HG03025 (cell line): ENCODE data around the gene ERICH6.

Source experiments
- ATAC-seq: cut with Tn5 transposase; IDR thresholded peaks from one replicate; pipeline ENCODE4 v1.9.1; 2021; ENCODE audit warnings: mild to moderate bottlenecking, moderate library complexity; ENCODE audit not compliant: unreplicated experiment, low FRiP score

ERICH6 gene

GRCh38 chr3:150703756-150704344, at the start of gene ERICH6:
TSS of gene ERICH6 (minus strand) at chr3:150703920. CDS start at chr3:150703898, 22 bp downstream.
- peak; percentile 99 for ATAC-seq

GRCh38 chr3:150751781-150752263, 48.1 kb upstream of the ERICH6 start:
- ATAC-seq, result no peak

DNA sequence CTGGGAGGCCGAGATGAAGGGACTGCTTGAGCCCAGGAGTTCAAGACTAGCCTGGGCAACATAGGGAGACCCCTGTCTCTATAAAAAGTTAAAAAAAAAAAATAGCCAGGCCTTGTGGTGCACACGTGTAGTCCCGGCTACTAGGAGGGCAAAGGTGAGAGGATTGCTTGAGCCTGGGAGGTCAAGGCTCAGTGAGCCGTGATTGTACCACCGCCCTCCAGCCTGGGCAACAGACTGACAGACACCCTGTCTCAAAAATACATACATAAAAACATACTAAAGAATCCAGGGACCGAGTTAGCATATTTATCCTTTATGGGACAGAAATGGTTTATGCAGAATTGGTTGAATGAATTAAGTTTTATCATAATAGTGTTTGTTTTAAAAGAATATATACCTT, 45.5 kb upstream of the ERICH6 start:
- no peak for ATAC-seq

- ATAC-seq, result no peak
Observed at GRCh38 chr3:150748684-150749047, 44.9 kb upstream of the ERICH6 start.

- no peak for ATAC-seq
Observed at GRCh38 chr3:150747886-150748683, 44.4 kb upstream of the ERICH6 start.

- no peak for ATAC-seq
Observed at GRCh38 chr3:150746791-150747590, 43.3 kb upstream of the ERICH6 start.

- ATAC-seq, result no peak
Observed at GRCh38 chr3:150745832-150746231, 42.1 kb upstream of the ERICH6 start.

DNA sequence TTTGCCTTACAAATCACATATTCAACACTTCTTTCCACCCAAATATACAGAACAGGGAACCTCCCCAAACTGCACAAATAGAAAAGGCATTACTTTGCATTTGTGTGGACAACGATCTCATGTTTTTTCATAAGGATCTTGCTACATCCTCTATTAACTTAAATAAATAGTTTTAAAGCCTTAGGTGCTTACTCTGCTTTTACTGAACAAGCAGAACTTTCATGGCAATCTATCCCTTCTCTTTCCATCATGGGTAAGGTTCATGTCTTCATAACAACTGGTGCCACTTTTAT, 41.1 kb upstream of the ERICH6 start:
- ATAC-seq, result no peak

DNA sequence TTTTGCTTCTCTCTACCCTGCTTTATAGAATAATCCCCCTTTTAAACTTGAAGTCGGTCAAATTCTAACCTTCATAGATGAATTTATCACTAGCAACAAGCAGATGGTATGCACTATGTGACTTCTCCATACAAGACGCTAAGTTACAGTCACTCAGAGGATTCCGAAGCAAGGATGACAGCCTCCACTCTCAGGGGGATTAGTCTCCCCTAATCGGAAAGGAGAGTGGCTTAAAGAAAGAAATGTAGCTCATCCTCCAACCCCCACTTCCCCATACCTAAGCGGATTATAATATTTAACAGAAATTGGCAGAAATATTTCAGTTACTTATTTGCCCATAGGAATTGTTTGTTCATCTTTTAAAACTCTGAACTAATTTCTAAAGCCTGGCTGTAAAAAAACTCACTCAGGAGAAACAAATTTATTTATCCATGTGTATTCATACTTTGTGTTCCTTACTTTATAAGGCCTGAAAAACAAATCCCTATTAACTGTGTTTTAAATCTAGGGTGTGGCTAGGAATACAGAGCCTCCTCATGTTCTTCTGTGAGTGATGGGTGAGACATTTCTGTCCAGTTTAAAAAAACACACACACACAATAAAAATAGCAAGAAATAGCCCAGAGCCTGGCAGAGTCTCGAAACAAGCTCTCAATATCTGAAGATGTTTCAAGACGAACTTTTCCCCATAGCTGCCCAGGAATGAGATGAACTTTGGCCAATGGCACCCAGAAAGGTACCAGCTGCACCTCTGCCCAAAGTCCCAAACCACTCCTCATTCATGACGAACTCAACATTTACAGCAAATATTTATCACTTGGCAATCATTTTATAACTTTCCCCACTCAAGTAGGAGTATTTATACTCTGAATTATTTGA, 40.6 kb upstream of the ERICH6 start:
- ATAC-seq, result no peak

- ATAC-seq, result no peak
Observed at GRCh38 chr3:150743508-150743907, 39.8 kb upstream of the ERICH6 start.

- ATAC-seq, result no peak
Observed at GRCh38 chr3:150742679-150743078, 39.0 kb upstream of the ERICH6 start.

DNA sequence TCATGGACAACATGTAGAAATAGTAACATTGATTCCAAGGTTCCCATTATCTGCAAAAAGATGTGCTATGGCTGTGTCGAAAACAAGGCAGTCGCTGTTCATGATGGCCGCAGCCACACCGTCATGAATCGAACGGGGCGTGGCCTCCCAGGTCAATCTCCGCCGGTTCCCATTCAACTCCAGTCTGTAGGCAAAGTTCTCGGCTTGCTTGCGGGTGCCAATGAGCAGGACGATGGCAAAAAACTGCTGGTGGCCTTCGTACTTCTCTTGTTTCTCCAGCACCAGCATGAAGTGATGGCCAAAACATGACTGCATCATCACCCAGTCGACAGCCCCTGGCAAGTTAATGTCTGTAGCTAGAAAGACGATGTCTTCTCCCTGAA, 38.4 kb upstream of the ERICH6 start:
- no peak for ATAC-seq

GRCh38 chr3:150741497-150742140, 37.9 kb upstream of the ERICH6 start:
- ATAC-seq, result no peak

DNA sequence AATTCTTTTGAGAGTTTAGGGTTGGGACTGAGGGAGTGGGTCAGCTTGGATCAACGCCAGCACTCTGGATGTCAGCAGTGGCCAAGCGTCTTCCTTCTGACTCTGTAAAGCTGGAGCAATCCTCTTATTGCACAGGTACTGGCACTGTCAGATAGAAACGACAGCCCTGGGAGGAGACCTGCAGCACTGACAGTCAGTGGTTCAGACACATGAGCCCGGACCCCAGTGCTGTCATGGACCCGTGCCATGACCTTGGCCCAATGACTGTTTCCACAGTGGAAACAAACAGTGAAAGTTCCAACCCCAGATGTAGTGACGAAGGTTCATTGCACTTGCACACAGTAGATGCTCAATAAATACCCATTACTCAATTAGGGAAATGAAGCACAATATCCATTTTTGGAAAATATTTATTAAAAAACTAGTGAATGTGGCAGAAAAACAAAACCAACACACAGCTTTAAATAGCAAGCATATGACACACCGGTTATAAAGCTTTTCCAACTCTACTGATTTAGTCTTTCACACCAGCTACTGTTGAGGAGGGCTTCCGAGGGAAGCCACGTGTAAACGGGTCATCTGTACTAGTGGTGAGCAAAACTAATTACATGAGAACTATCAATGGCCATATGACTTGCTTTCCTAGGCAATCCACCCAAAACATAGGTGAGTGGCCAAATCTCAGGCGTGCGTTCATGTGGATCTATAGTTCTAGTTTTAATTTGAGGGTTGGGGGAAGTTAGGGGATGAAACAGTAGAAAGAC, 37.2 kb upstream of the ERICH6 start:
- no peak for ATAC-seq

DNA sequence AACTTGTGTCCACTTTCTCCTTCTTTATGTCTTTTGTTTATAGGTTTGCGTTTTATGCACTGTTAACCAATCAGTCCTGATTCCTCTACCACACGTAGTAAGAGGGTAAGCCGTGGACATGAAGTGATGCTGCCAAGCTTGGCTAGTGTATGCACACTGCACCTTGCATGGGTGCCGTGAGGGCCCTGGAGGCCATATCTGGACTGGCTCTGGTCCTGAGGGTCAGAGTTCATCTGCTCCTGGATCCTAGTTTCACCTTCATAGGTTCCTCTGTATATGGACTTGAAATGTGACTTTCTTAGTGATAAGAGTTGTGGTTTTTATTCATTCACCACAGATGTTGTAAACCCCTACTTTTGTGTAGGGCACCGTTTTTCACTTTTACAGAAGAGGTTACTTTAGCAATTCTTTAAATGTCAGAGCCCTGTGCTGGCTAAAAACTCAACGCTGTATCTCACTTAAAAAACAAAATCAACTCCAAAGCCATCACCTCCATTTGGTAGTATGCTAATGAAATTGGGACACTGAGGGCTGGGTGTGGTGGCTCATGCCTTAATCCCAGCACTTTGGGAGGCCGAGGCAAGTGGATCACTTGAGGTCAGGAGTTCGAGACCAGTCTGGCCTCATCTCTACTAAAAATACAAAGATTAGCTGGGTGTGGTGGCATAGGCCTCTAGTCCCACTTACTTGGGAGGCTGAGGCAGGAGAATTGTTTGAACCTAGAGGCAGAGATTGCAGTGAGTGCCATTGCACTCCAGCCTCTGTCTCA, 36.3 kb upstream of the ERICH6 start:
- peak; percentile 40 for ATAC-seq

- peak; percentile 31 for ATAC-seq
Observed at GRCh38 chr3:150739200-150739863, 35.6 kb upstream of the ERICH6 start.

- no peak for ATAC-seq
Observed at GRCh38 chr3:150738688-150739087, 35.0 kb upstream of the ERICH6 start.
